GM12892 (cell line): ENCODE measurements around the gene GOSR2.
"Not testable (repeated sequence)": the region's sequence is repeated elsewhere in the genome, so short reads cannot be mapped to it uniquely, and the experiment has no call there.

Source experiments
- POLR2A ChIP-seq: IDR thresholded peaks from 2 replicates; pipeline ENCODE4 v1.6.1; 2011; ENCODE audit warnings: low read depth, low read length, control low read depth
- POLR2AphosphoS5 ChIP-seq: IDR thresholded peaks from 2 replicates; pipeline ENCODE4 v1.6.1; 2011; ENCODE audit warnings: low read depth, low read length, control low read depth
- TAF1 ChIP-seq: IDR thresholded peaks from 2 replicates; pipeline ENCODE4 v1.6.1; 2011; ENCODE audit warnings: low read depth, mild to moderate bottlenecking, control low read depth, low read length, borderline replicate concordance

DNA sequence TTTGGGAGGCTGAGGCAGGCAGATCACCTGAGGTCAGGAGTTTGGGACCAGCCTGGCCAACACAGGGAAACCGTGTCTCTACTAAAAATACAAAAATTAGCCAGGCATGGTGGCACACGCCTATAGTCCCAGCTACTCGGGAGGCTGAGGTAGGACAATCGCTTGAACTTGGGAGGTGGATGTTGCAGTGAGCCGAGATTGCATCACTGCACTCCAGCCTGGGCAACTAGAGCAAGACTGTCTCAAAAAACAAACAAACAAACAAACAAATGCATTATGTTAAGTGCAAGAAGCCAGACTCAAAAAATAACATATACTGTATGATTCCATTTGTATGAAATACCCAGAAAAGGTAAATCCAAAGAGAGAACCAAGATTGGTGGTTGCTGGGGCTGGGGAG lies 65.0 kb downstream of the GOSR2 start:
- not testable (repeated sequence) for TF ChIP-seq TAF1, POLR2AphosphoS5, POLR2A
